GM23338 (cell line): ENCODE results near the gene NR1H3. TPM values are rescaled to one million over a fixed set of nuclear protein-coding genes. Genes with fewer than 3 reads are reported as not detected.

Experiments used
- ATAC-seq: fragments of 200-7000 bp; cut with Tn5 transposase; 3 replicates; pipeline ENCODE4 v1.9.1; 2020
- DNase-seq: peaks from one replicate; pipeline ENCODE4 v3.0.0-alpha.2; 2015; ENCODE audit warnings: low spot score
- H2AFZ ChIP-seq: fragments of 200-600 bp; sonication (generic); 2 replicates; pipeline ENCODE4 v1.8.0; 2016; ENCODE audit warnings: antibody characterized with exemption, mild to moderate bottlenecking, moderate library complexity
- H3F3A ChIP-seq: fragments of 200-600 bp; sonication (generic); replicated peaks from 2 replicates; pipeline ENCODE4 v1.8.0; 2017; ENCODE audit warnings: antibody characterized with exemption, mixed run types, low read depth
- H3K27ac ChIP-seq: fragments of 200-600 bp; sonication (generic); 2 replicates; pipeline ENCODE4 v1.6.1; 2016; ENCODE audit warnings: low read depth
- H3K27me3 ChIP-seq: fragments of 200-600 bp; sonication (generic); 2 replicates; pipeline ENCODE4 v1.8.0; 2016; ENCODE audit warnings: mild to moderate bottlenecking, mixed run types, moderate library complexity; ENCODE audit not compliant: insufficient read depth
- H3K36me3 ChIP-seq: fragments of 200-600 bp; sonication (generic); 2 replicates; pipeline ENCODE4 v1.8.0; 2016; ENCODE audit warnings: mild to moderate bottlenecking; ENCODE audit not compliant: insufficient read depth
- H3K4me1 ChIP-seq: fragments of 200-600 bp; sonication (generic); 2 replicates; pipeline ENCODE4 v1.8.0; 2016; ENCODE audit warnings: mild to moderate bottlenecking, moderate library complexity; ENCODE audit not compliant: insufficient read depth
- H3K4me2 ChIP-seq: fragments of 200-600 bp; sonication (generic); 2 replicates; pipeline ENCODE4 v1.7.1; 2017; ENCODE audit warnings: mixed run types
- H3K4me3 ChIP-seq: fragments of 200-600 bp; sonication (generic); 2 replicates; pipeline ENCODE4 v1.6.1; 2016; ENCODE audit warnings: mixed run types
- H3K79me2 ChIP-seq: fragments of 200-600 bp; sonication (generic); replicated peaks from 2 replicates; pipeline ENCODE4 v1.8.0; 2017; ENCODE audit warnings: mild to moderate bottlenecking; ENCODE audit not compliant: insufficient read depth
- H3K9me2 ChIP-seq: fragments of 200-600 bp; sonication (generic); 2 replicates; pipeline ENCODE4 v1.8.0; 2017; ENCODE audit not compliant: insufficient read depth
- H4K20me1 ChIP-seq: fragments of 200-600 bp; sonication (generic); replicated peaks from 2 replicates; pipeline ENCODE4 v1.8.0; 2017; ENCODE audit warnings: mild to moderate bottlenecking; ENCODE audit not compliant: insufficient read depth
- H3K27ac Mint-ChIP-seq: 2 replicates; pipeline ENCODE4 v1.8.0; 2020; ENCODE audit warnings: inconsistent platforms, mild to moderate bottlenecking, moderate library complexity, mixed read lengths
- H3K27me3 Mint-ChIP-seq: 3 replicates; pipeline ENCODE4 v1.8.0; 2022; ENCODE audit warnings: low read depth, mild to moderate bottlenecking, moderate library complexity, mixed read lengths, inconsistent platforms; ENCODE audit not compliant: insufficient read depth, poor library complexity
- H3K36me3 Mint-ChIP-seq: 3 replicates; pipeline ENCODE4 v1.8.0; 2021; ENCODE audit warnings: low read depth, mild to moderate bottlenecking, inconsistent platforms, moderate library complexity, mixed read lengths
- H3K4me1 Mint-ChIP-seq: 3 replicates; pipeline ENCODE4 v1.8.0; 2020; ENCODE audit warnings: mild to moderate bottlenecking, inconsistent platforms, mixed read lengths
- H3K4me3 Mint-ChIP-seq: 3 replicates; pipeline ENCODE4 v1.8.0; 2021; ENCODE audit warnings: moderate library complexity, mild to moderate bottlenecking, inconsistent platforms, mixed read lengths
- H3K9me3 Mint-ChIP-seq: 3 replicates; pipeline ENCODE4 v1.8.0; 2020; ENCODE audit warnings: moderate library complexity, mild to moderate bottlenecking, inconsistent platforms, mixed read lengths
- EZH2 ChIP-seq: fragments of 200-600 bp; sonication (generic); IDR thresholded peaks from one replicate; pipeline ENCODE4 v1.8.0; 2017; ENCODE audit warnings: antibody characterized with exemption, mild to moderate bottlenecking, low read depth; ENCODE audit not compliant: unreplicated experiment
- EZH2phosphoT487 ChIP-seq: fragments of 200-600 bp; sonication (generic); IDR thresholded peaks from one replicate; pipeline ENCODE4 v1.8.1; 2018; ENCODE audit warnings: antibody characterized with exemption; ENCODE audit not compliant: unreplicated experiment
- JUNB ChIP-seq: IDR thresholded peaks from one replicate; pipeline ENCODE4 v1.6.1; 2016; ENCODE audit warnings: antibody characterized with exemption; ENCODE audit not compliant: unreplicated experiment
- NANOG ChIP-seq: IDR thresholded peaks from 2 replicates; pipeline ENCODE4 v1.6.1; 2016; ENCODE audit warnings: antibody characterized with exemption, borderline replicate concordance
- polyA plus RNA-seq: library from polyadenylated mRNA; unstranded; fragments of >200 nt; fragmentation: Nextera tagmentation; extraction: Ambion mirVana; gene quantifications from 2 replicates; pipeline ENCODE4 v1.2.1, GENCODE V29; 2016
- total RNA-seq: library from RNA; depleted of rRNA; stranded (reverse); fragments of >200 nt; shearing (Covaris generic); gene quantifications from 2 replicates; pipeline ENCODE4 v1.2.3, GENCODE V29; 2014
- TF ChIP-seq, protein P1 (sequence below): fragments of 250-450 bp; sonication (Bioruptor Pico); IDR thresholded peaks from 2 replicates; pipeline ENCODE4 v1.5.0; 2020; ENCODE audit warnings: mild to moderate bottlenecking, moderate library complexity
- TF ChIP-seq, protein P2 (sequence below), 2 experiments: fragments of 200-600 bp in 1 of 2; sonication (generic) in 1 of 2; conservative IDR thresholded peaks; 2 replicates each; pipeline versions ENCODE4 v1.5.1 to v1.6.1; 2016 to 2017; ENCODE audit warnings: antibody characterized with exemption in 2 of 2, low read depth in 2 of 2, mild to moderate bottlenecking in 2 of 2, moderate library complexity in 1 of 2

NR1H3 gene
- total and polyA plus RNA-seq, 2 experiments from 2014 or later, result 16.5 to 23.7 TPM

DNA sequence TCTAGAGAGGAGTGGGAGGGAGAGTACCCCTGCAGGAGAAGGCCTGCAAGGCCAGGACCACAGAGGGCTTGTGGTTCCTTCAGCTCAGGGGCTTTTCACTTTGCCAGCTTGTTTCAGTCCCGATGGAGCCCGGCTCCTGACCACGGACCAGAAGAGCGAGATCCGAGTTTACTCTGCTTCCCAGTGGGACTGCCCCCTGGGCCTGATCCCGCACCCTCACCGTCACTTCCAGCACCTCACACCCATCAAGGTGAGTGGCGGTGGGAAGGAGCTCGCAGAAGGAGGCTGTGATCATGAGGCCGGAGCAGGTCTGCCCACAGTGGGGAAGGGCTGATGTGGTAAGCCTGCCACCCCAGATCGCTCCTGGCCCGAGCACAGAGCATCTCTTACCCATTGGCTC lies 22.6 kb upstream of the NR1H3 start (continued):
- TF ChIP-seq, protein P1, sequence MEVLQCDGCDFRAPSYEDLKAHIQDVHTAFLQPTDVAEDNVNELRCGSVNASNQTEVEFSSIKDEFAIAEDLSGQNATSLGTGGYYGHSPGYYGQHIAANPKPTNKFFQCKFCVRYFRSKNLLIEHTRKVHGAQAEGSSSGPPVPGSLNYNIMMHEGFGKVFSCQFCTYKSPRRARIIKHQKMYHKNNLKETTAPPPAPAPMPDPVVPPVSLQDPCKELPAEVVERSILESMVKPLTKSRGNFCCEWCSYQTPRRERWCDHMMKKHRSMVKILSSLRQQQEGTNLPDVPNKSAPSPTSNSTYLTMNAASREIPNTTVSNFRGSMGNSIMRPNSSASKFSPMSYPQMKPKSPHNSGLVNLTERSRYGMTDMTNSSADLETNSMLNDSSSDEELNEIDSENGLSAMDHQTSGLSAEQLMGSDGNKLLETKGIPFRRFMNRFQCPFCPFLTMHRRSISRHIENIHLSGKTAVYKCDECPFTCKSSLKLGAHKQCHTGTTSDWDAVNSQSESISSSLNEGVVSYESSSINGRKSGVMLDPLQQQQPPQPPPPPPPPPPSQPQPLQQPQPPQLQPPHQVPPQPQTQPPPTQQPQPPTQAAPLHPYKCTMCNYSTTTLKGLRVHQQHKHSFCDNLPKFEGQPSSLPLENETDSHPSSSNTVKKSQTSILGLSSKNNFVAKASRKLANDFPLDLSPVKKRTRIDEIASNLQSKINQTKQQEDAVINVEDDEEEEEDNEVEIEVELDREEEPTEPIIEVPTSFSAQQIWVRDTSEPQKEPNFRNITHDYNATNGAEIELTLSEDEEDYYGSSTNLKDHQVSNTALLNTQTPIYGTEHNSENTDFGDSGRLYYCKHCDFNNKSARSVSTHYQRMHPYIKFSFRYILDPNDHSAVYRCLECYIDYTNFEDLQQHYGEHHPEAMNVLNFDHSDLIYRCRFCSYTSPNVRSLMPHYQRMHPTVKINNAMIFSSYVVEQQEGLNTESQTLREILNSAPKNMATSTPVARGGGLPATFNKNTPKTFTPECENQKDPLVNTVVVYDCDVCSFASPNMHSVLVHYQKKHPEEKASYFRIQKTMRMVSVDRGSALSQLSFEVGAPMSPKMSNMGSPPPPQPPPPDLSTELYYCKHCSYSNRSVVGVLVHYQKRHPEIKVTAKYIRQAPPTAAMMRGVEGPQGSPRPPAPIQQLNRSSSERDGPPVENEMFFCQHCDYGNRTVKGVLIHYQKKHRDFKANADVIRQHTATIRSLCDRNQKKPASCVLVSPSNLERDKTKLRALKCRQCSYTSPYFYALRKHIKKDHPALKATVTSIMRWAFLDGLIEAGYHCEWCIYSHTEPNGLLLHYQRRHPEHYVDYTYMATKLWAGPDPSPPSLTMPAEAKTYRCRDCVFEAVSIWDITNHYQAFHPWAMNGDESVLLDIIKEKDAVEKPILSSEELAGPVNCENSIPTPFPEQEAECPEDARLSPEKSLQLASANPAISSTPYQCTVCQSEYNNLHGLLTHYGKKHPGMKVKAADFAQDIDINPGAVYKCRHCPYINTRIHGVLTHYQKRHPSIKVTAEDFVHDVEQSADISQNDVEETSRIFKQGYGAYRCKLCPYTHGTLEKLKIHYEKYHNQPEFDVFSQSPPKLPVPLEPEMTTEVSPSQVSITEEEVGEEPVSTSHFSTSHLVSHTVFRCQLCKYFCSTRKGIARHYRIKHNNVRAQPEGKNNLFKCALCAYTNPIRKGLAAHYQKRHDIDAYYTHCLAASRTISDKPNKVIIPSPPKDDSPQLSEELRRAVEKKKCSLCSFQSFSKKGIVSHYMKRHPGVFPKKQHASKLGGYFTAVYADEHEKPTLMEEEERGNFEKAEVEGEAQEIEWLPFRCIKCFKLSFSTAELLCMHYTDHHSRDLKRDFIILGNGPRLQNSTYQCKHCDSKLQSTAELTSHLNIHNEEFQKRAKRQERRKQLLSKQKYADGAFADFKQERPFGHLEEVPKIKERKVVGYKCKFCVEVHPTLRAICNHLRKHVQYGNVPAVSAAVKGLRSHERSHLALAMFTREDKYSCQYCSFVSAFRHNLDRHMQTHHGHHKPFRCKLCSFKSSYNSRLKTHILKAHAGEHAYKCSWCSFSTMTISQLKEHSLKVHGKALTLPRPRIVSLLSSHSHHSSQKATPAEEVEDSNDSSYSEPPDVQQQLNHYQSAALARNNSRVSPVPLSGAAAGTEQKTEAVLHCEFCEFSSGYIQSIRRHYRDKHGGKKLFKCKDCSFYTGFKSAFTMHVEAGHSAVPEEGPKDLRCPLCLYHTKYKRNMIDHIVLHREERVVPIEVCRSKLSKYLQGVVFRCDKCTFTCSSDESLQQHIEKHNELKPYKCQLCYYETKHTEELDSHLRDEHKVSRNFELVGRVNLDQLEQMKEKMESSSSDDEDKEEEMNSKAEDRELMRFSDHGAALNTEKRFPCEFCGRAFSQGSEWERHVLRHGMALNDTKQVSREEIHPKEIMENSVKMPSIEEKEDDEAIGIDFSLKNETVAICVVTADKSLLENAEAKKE (CRISPR knock-in tag), result no peak
- TF ChIP-seq NANOG, result no peak
- TF ChIP-seq EZH2phosphoT487, result no peak
- no peak for TF ChIP-seq JUNB

DNA sequence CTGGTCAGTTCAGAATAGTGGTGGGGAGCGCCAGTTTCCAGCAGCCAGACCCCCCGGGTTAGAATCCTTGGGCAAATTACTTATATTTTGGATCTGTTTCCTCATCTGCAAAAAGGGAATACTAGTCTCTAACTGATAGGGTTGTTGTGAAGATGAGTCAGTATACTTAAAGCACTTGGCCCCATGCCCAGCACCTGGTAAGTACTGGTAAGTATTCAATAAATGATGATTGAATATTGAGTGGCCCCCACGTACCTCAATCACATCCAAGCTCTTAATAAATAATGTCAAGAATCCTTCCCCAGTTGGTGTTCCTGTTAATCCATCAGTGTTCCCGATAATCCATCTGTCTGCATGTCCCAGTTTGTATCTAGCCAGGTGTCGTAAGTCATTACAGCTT lies 21.3 kb upstream of the NR1H3 start:
- Histone ChIP-seq H3K4me3 (no peak overlapping the region), H3K79me2 (no peaks in the 10 kb centered on the region), H3F3A (peaks cover 13% of the 10 kb centered on the region; the same call in 1 of the 2 replicates), H3K4me2 (no peak overlapping the region), H3K4me1 (no peaks in the 10 kb centered on the region), H3K27me3 (no peaks in the 10 kb centered on the region), H2AFZ (no peak overlapping the region), H3K36me3 (peaks cover 11% of the 10 kb centered on the region), H3K9me2 (no peaks in the 10 kb centered on the region), H3K27ac (no peak overlapping the region), H4K20me1 (no peaks in the 10 kb centered on the region; the same call in 1 of the 2 replicates)
- Mint-ChIP-seq H3K36me3 (peaks cover 49% of the 10 kb centered on the region), H3K4me1 (peaks cover 12% of the 10 kb centered on the region; the same call in 2 of the 3 replicates), H3K4me3 (no peak overlapping the region), H3K27me3 (peaks cover 5% of the 10 kb centered on the region), H3K27ac (no peak overlapping the region; the same call in 1 of the 2 replicates), H3K9me3 (no peaks in the 10 kb centered on the region)
- no peak for DNase-seq
- no peak for ATAC-seq
- TF ChIP-seq, protein P1 (CRISPR knock-in tag), result no peak
- TF ChIP-seq EZH2, result no peak
- TF ChIP-seq, protein P2, sequence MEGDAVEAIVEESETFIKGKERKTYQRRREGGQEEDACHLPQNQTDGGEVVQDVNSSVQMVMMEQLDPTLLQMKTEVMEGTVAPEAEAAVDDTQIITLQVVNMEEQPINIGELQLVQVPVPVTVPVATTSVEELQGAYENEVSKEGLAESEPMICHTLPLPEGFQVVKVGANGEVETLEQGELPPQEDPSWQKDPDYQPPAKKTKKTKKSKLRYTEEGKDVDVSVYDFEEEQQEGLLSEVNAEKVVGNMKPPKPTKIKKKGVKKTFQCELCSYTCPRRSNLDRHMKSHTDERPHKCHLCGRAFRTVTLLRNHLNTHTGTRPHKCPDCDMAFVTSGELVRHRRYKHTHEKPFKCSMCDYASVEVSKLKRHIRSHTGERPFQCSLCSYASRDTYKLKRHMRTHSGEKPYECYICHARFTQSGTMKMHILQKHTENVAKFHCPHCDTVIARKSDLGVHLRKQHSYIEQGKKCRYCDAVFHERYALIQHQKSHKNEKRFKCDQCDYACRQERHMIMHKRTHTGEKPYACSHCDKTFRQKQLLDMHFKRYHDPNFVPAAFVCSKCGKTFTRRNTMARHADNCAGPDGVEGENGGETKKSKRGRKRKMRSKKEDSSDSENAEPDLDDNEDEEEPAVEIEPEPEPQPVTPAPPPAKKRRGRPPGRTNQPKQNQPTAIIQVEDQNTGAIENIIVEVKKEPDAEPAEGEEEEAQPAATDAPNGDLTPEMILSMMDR (conservative IDR thresholded peaks at IDR 0.05; ENCODE audit: low read depth in 2 of 2), result no peak
- TF ChIP-seq EZH2phosphoT487, result no peak
